Measurements from ENCODE around the gene ERAP2. TPM values are rescaled to one million over a fixed set of nuclear protein-coding genes. Genes with fewer than 3 reads are reported as not detected.
A peak's percentile ranks its signal among the peaks of the same experiment; 100 is the strongest.

ERAP2 gene
- polyA plus RNA-seq, 1 donor (not counting 4 experiments of a cell fraction or from before 2014, with no cell fraction given): 41.0 TPM

DNA sequence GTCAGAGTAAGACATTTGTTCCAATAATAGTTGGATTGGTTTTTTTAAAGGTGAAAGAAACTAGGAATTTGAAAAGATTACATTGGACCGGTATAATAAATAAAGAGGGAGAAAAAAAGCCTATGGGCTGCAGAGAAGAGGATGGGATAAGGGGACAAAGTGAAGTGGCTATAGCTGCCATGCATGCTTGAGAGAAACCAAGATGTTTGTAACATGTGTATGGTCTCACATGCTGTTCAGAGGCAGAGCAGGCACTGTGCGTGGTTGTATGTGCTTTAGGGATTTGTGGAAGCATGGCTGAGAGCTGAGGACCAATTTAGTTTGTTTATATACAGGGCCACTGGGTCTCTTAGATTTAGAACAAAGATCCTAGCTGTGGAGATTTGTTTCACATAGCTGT, 92.3 kb downstream of the ERAP2 start:
- DNase-seq (ENCODE audit: low read depth, low spot score): no peak
- no peak for FAIRE-seq
- H3K79me2 ChIP-seq (ENCODE audit: control insufficient read depth, insufficient read depth, low read length): peaks cover 65% of the 10 kb centered on the region
- peaks cover 15% of the 10 kb centered on the region for H3K4me1 ChIP-seq (ENCODE audit: control insufficient read depth, extremely low read depth, insufficient read depth, low read length)
- no peaks in the 10 kb centered on the region for H3K36me3 ChIP-seq (ENCODE audit: control insufficient read depth in 2 of 2, extremely low read depth in 1 of 2, insufficient read depth in 2 of 2, low read length in 2 of 2)
- peak overlapping the region; percentile 33 for H3K27ac ChIP-seq (ENCODE audit: control insufficient read depth, insufficient read depth, low read length)
- dilution Hi-C loops (cut with MboI; ENCODE audit: extremely low pct_ligation_motif_present, low sequenced_read_pairs): no loop called here
- H3K4me3 ChIP-seq (ENCODE audit: control insufficient read depth in 2 of 3, extremely low read depth in 1 of 3, insufficient read depth in 2 of 3, low read depth in 1 of 3, low read length in 3 of 3): no peak overlapping the region
- TF ChIP-seq, protein P1, sequence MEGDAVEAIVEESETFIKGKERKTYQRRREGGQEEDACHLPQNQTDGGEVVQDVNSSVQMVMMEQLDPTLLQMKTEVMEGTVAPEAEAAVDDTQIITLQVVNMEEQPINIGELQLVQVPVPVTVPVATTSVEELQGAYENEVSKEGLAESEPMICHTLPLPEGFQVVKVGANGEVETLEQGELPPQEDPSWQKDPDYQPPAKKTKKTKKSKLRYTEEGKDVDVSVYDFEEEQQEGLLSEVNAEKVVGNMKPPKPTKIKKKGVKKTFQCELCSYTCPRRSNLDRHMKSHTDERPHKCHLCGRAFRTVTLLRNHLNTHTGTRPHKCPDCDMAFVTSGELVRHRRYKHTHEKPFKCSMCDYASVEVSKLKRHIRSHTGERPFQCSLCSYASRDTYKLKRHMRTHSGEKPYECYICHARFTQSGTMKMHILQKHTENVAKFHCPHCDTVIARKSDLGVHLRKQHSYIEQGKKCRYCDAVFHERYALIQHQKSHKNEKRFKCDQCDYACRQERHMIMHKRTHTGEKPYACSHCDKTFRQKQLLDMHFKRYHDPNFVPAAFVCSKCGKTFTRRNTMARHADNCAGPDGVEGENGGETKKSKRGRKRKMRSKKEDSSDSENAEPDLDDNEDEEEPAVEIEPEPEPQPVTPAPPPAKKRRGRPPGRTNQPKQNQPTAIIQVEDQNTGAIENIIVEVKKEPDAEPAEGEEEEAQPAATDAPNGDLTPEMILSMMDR (optimal IDR thresholded peaks at IDR 0.05 in 1 of 3, IDR thresholded peaks at IDR 0.05 in 1 of 3, conservative IDR thresholded peaks at IDR 0.05 in 1 of 3; ENCODE audit: extremely low read depth in 1 of 3, insufficient read depth in 2 of 3, low read length in 3 of 3): no peak
- no peak for TF ChIP-seq EZH2 (IDR thresholded peaks at IDR 0.05; ENCODE audit: low read length)
- H3K9me3 ChIP-seq (ENCODE audit: control insufficient read depth, low read depth, low read length): no peaks in the 10 kb centered on the region
- peak overlapping the region; percentile 57 for H3K4me2 ChIP-seq (ENCODE audit: control insufficient read depth, extremely low read depth, insufficient read depth, low read depth, low read length)
- no peak overlapping the region for H3K9ac ChIP-seq (ENCODE audit: control insufficient read depth, extremely low read depth, insufficient read depth, low read length)
- no peak overlapping the region for H2AFZ ChIP-seq (ENCODE audit: control insufficient read depth, low read length)
- no peaks in the 10 kb centered on the region for H3K9me1 ChIP-seq (ENCODE audit: control insufficient read depth, extremely low read depth, insufficient read depth, low read length)
- H3K27me3 ChIP-seq (ENCODE audit: control insufficient read depth, extremely low read depth, insufficient read depth, low read length): no peaks in the 10 kb centered on the region
- no peaks in the 10 kb centered on the region for H4K20me1 ChIP-seq (ENCODE audit: control insufficient read depth, extremely low read depth, insufficient read depth, low read length)

Small RNA genes lying within 50 kb of the gene (small RNA-seq; reads per million reads assigned to genes)
- gene RF00019 (ENCODE audit: insufficient read length in 3 of 3, low read depth in 3 of 3, low replicate concordance in 1 of 3): 0 reads per million in 3 experiments

Other genes starting within 250 kb of the ERAP2 start
- gene CAST, start 214.1 kb upstream of the ERAP2 start, polyA plus RNA-seq: 148 to 343 TPM (median 238 TPM) in 3 replicates
- 29.7 to 56.2 TPM (median 34.9 TPM) in 3 replicates for gene ERAP1, start 68.6 kb upstream of the ERAP2 start, polyA plus RNA-seq
- gene LNPEP, start 59.6 kb downstream of the ERAP2 start, polyA plus RNA-seq: 20.1 to 26.6 TPM (median 24.6 TPM) in 3 replicates